Measurements from ENCODE around the gene MAPK1IP1L. TPM values are rescaled to one million over a fixed set of nuclear protein-coding genes. Genes with fewer than 3 reads are reported as not detected.

MAPK1IP1L gene
- total and polyA plus RNA-seq, 2 of the 13 experiments (the other 11 are each of a cell fraction or from before 2014, with no cell fraction given): 27.8 to 68.4 TPM

DNA sequence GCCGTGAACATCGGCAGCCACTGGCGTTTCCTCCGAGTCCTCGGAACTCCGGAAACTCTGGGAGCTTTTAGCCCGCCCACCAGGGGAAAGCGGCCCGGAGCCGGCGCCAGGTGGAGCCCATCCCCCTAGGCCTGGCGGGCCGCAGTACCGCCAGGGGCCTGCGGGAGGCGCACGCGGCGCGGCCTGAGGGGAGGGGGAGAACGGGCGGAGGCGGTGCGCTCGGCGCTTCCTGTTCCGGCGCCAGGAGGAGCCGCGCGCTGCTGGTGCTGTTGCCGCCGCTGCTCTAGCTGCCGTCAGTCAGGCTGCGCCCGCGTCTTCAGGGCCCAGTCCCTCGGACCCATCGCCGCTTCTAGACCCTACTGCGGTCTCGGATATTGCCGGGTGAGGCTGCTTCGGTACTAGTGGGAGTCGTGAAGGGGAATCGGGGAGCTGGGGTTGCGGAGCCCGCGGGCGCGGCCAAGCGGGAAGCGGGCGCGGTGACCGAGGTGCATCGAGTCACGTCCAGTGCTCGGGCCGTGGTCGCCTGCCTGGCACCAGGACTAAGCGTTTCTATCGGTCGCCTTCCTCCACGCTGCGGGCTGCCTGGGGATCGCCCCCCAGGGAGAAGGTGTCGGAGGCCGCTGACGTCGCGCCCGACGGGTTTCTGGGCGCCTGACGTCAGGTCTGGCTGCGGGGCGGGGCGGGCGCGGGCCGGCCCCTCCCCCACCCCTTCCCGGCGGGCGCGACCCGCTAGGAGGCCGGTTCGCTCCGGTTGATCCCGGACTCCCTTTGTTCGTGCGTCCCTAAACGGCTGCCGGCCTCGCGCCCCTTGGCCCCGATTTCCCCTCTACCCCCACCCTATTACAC is at the start of gene MAPK1IP1L (continued):
- TF ChIP-seq XRCC5 (optimal IDR thresholded peaks at IDR 0.05; ENCODE audit: low read length) (peak; percentile 96), NONO (IDR thresholded peaks at IDR 0.05) (no peak), NONO (CRISPR knock-in tag; conservative IDR thresholded peaks at IDR 0.05) (peak; percentile 74), SP1 (IDR thresholded peaks at IDR 0.05) (no peak), SP1 (CRISPR knock-in tag; IDR thresholded peaks at IDR 0.05) (peak; percentile 76), ZNF724P (CRISPR knock-in tag; IDR thresholded peaks at IDR 0.05; ENCODE audit: borderline replicate concordance) (no peak), U2AF2 (IDR thresholded peaks at IDR 0.05; ENCODE audit: low read depth, low read length) (no peak), CEBPB (IDR thresholded peaks at IDR 0.05; ENCODE audit: borderline replicate concordance, low read depth, low read length) (no peak), NFRKB (IDR thresholded peaks at IDR 0.05) (no peak), ZKSCAN1 (IDR thresholded peaks at IDR 0.05; ENCODE audit: low read length) (no peak), ZNF776 (CRISPR knock-in tag; IDR thresholded peaks at IDR 0.05) (peak; percentile 51; the same call in 1 of the 2 replicates), SP5 (CRISPR knock-in tag; IDR thresholded peaks at IDR 0.05; ENCODE audit: borderline replicate concordance, low read depth) (peak; percentile 83), PHF5A (CRISPR knock-in tag; IDR thresholded peaks at IDR 0.05; ENCODE audit: low read depth, unreplicated experiment) (peak; percentile 93), IRX3 (CRISPR knock-in tag; IDR thresholded peaks at IDR 0.05; ENCODE audit: borderline replicate concordance, low read depth) (no peak), PLRG1 (conservative IDR thresholded peaks at IDR 0.05) (no peak), ZBTB7A (CRISPR knock-in tag; IDR thresholded peaks at IDR 0.05) (peak; percentile 74; the same call in 1 of the 2 replicates), KDM6A (CRISPR knock-in tag; IDR thresholded peaks at IDR 0.05; ENCODE audit: low read depth) (no peak)
- TF ChIP-seq, protein P1, sequence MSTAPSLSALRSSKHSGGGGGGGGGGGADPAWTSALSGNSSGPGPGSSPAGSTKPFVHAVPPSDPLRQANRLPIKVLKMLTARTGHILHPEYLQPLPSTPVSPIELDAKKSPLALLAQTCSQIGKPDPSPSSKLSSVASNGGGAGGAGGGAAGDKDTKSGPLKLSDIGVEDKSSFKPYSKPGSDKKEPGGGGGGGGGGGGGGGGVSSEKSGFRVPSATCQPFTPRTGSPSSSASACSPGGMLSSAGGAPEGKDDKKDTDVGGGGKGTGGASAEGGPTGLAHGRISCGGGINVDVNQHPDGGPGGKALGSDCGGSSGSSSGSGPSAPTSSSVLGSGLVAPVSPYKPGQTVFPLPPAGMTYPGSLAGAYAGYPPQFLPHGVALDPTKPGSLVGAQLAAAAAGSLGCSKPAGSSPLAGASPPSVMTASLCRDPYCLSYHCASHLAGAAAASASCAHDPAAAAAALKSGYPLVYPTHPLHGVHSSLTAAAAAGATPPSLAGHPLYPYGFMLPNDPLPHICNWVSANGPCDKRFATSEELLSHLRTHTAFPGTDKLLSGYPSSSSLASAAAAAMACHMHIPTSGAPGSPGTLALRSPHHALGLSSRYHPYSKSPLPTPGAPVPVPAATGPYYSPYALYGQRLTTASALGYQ (CRISPR knock-in tag; IDR thresholded peaks at IDR 0.05): peak; percentile 80; the same call in 1 of the 2 replicates
- TF ChIP-seq, protein P2, sequence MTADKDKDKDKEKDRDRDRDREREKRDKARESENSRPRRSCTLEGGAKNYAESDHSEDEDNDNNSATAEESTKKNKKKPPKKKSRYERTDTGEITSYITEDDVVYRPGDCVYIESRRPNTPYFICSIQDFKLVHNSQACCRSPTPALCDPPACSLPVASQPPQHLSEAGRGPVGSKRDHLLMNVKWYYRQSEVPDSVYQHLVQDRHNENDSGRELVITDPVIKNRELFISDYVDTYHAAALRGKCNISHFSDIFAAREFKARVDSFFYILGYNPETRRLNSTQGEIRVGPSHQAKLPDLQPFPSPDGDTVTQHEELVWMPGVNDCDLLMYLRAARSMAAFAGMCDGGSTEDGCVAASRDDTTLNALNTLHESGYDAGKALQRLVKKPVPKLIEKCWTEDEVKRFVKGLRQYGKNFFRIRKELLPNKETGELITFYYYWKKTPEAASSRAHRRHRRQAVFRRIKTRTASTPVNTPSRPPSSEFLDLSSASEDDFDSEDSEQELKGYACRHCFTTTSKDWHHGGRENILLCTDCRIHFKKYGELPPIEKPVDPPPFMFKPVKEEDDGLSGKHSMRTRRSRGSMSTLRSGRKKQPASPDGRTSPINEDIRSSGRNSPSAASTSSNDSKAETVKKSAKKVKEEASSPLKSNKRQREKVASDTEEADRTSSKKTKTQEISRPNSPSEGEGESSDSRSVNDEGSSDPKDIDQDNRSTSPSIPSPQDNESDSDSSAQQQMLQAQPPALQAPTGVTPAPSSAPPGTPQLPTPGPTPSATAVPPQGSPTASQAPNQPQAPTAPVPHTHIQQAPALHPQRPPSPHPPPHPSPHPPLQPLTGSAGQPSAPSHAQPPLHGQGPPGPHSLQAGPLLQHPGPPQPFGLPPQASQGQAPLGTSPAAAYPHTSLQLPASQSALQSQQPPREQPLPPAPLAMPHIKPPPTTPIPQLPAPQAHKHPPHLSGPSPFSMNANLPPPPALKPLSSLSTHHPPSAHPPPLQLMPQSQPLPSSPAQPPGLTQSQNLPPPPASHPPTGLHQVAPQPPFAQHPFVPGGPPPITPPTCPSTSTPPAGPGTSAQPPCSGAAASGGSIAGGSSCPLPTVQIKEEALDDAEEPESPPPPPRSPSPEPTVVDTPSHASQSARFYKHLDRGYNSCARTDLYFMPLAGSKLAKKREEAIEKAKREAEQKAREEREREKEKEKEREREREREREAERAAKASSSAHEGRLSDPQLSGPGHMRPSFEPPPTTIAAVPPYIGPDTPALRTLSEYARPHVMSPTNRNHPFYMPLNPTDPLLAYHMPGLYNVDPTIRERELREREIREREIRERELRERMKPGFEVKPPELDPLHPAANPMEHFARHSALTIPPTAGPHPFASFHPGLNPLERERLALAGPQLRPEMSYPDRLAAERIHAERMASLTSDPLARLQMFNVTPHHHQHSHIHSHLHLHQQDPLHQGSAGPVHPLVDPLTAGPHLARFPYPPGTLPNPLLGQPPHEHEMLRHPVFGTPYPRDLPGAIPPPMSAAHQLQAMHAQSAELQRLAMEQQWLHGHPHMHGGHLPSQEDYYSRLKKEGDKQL (CRISPR knock-in tag; IDR thresholded peaks at IDR 0.05; ENCODE audit: low read depth): peak; percentile 37; the same call in 1 of the 2 replicates
- TF ChIP-seq, protein P3, sequence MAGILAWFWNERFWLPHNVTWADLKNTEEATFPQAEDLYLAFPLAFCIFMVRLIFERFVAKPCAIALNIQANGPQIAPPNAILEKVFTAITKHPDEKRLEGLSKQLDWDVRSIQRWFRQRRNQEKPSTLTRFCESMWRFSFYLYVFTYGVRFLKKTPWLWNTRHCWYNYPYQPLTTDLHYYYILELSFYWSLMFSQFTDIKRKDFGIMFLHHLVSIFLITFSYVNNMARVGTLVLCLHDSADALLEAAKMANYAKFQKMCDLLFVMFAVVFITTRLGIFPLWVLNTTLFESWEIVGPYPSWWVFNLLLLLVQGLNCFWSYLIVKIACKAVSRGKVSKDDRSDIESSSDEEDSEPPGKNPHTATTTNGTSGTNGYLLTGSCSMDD (CRISPR knock-in tag; IDR thresholded peaks at IDR 0.05): no peak
- TF ChIP-seq, protein P4, sequence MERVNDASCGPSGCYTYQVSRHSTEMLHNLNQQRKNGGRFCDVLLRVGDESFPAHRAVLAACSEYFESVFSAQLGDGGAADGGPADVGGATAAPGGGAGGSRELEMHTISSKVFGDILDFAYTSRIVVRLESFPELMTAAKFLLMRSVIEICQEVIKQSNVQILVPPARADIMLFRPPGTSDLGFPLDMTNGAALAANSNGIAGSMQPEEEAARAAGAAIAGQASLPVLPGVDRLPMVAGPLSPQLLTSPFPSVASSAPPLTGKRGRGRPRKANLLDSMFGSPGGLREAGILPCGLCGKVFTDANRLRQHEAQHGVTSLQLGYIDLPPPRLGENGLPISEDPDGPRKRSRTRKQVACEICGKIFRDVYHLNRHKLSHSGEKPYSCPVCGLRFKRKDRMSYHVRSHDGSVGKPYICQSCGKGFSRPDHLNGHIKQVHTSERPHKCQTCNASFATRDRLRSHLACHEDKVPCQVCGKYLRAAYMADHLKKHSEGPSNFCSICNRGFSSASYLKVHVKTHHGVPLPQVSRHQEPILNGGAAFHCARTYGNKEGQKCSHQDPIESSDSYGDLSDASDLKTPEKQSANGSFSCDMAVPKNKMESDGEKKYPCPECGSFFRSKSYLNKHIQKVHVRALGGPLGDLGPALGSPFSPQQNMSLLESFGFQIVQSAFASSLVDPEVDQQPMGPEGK (CRISPR knock-in tag; IDR thresholded peaks at IDR 0.05): peak; percentile 87

All from HepG2 (cell line).